ENCODE results near the gene MASP2. TPM values are rescaled to one million over a fixed set of nuclear protein-coding genes. Genes with fewer than 3 reads are reported as not detected.
A peak's percentile ranks its signal among the peaks of the same experiment; 100 is the strongest.
"Not testable (repeated sequence)": the region's sequence is repeated elsewhere in the genome, so short reads cannot be mapped to it uniquely, and the experiment has no call there.

Gene MASP2
- total RNA-seq, result 0.14 and 0.28 TPM in 2 replicates

DNA sequence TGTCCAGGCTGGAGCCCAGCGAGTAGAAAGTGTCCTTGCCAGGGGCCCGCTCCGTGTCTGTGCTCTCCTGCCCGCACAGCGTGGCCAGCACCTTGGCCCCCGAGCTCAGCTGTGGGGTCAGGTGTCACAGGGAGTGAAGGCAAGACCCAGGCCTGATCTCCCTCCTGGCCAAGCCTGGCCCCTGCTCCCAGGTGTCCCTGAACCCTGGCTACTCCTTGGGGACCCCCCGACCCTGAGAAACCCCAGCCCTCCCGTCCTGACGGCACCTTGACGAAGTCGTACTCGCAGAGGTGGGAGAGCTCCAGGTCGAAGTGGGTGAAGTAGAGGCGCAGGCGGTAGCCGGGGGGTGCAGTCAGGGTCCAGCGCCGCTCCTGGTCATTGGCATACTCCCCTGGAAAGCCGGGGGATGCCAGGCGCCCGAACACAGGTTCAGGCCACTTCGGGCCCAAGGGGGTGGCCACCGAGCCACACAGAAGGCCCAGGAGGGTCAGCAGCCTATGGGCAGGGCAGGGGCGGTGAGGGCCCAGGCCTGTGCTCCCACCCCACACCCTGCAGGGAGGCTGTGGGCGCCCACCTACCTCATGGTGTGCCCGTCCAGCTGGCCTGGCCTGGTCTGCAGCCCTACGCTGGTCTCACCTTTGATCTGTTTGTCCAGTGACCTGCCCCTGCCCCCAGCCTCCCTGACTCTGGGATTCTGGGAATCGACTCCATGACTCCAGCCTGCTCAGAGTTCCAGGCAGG, at the start of gene MASP2:
Gene MASP2 (minus strand): TSS at position 615 of the 741 bp plus-strand sequence. CDS start 32 bp downstream, at position 583.
- Mint-ChIP-seq H3K4me3 (no peak within 1 kb of the TSS), H3K27me3 (no peaks in the 10 kb centered on the region), H3K27ac (no peak within 1 kb of the TSS), H3K4me1 (no peaks in the 10 kb centered on the region), H3K36me3 (ENCODE audit: low read depth) (no peaks in the 10 kb centered on the region), H3K9me3 (no peaks in the 10 kb centered on the region)
- intact Hi-C loops (cut with micrococcal nuclease), result no loop called here
- DNase-seq, result no peak

GRCh38 chr1:11083784-11084183, 36.7 kb upstream of the MASP2 start:
- H3K4me3 Mint-ChIP-seq; H3K4me1 Mint-ChIP-seq; H3K9me3 Mint-ChIP-seq; H3K27me3 Mint-ChIP-seq; DNase-seq; H3K27ac Mint-ChIP-seq; intact Hi-C loops (cut with micrococcal nuclease): not testable (repeated sequence)
- H3K36me3 Mint-ChIP-seq (ENCODE audit: low read depth), result peaks cover 56% of the 10 kb centered on the region

DNA sequence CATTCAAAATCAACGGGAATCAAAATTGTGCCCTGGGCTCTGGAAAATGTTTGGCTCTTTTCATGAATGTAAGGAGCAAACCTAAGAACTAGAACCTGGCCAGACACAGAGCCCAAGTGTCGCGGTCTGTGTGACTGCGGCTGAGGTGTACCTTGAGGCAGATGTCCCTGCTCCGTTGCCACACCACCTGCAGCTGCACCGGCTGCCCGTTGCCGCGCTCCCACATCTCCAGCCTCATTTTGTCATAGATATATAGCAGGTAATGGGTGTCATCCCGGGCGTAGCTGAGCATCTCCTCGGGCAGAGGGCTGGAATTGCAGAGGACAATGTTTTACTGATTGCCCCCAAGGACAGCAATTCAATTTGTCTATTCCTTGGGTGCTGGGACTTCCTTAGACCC, 33.9 kb upstream of the MASP2 start:
- Mint-ChIP-seq H3K4me1 (no peaks in the 10 kb centered on the region), H3K27ac (no peak overlapping the region), H3K4me3 (no peak overlapping the region), H3K36me3 (ENCODE audit: low read depth) (peaks cover 54% of the 10 kb centered on the region), H3K9me3 (no peaks in the 10 kb centered on the region), H3K27me3 (no peaks in the 10 kb centered on the region)
- intact Hi-C loops (cut with micrococcal nuclease), result no loop called here
- no peak for DNase-seq

DNA sequence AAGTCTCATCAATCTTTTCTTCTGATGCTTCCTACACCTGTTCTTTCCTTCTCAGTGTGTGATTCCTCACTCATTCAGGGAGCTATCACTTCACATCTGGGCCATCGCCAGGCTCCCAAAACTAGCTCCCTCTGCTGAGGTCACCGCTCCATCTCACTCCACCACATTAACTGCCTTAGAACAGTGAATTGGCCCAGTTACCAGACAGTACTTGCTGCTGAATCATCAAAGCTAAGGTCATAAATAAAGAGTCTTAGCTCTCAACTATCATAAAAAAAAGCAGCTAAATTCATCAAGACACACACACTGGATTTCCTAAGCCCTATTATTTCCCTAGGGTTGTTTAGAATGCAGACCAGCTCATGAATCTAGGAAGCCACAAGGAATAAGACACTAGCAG, 31.6 kb upstream of the MASP2 start:
- intact Hi-C loops (cut with micrococcal nuclease), result no loop called here
- DNase-seq, result no peak
- peaks cover 55% of the 10 kb centered on the region for H3K36me3 Mint-ChIP-seq (ENCODE audit: low read depth)
- H3K27me3 Mint-ChIP-seq, result no peaks in the 10 kb centered on the region
- no peak overlapping the region for H3K4me3 Mint-ChIP-seq
- no peaks in the 10 kb centered on the region for H3K9me3 Mint-ChIP-seq
- H3K27ac Mint-ChIP-seq, result no peak overlapping the region
- H3K4me1 Mint-ChIP-seq, result no peaks in the 10 kb centered on the region

DNA sequence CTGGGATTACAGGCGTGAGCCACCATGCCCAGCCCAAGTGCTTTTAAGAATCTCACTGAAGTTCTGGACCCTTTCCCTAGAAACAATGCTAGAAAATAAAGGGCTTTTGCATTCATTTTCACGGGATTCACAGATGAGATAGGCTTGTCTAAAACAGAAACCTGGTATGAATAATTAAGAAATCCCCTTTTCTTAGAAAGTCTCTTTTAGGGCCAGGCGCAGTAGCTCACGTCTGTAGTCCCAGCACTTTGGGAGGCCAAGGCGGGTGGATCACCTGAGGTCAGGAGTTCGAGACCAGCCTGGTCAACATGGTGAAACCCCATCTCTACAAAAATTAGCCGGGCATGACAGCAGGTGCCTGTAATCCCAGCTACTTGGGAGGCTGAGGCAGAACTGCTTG, 26.4 kb upstream of the MASP2 start:
- H3K4me1 Mint-ChIP-seq; H3K9me3 Mint-ChIP-seq; H3K27ac Mint-ChIP-seq; intact Hi-C loops (cut with micrococcal nuclease); H3K27me3 Mint-ChIP-seq; H3K4me3 Mint-ChIP-seq; DNase-seq: not testable (repeated sequence)
- H3K36me3 Mint-ChIP-seq (ENCODE audit: low read depth), result peaks cover 60% of the 10 kb centered on the region

- Mint-ChIP-seq H3K27me3 (no peaks in the 10 kb centered on the region), H3K4me3 (no peak overlapping the region), H3K36me3 (ENCODE audit: low read depth) (peaks cover 59% of the 10 kb centered on the region), H3K27ac (peak overlapping the region; percentile 36), H3K9me3 (no peaks in the 10 kb centered on the region), H3K4me1 (peaks cover 3% of the 10 kb centered on the region)
- no peak for DNase-seq
- intact Hi-C loops (cut with micrococcal nuclease), result no loop called here
Observed at GRCh38 chr1:11072216-11072917, 25.3 kb upstream of the MASP2 start.

DNA sequence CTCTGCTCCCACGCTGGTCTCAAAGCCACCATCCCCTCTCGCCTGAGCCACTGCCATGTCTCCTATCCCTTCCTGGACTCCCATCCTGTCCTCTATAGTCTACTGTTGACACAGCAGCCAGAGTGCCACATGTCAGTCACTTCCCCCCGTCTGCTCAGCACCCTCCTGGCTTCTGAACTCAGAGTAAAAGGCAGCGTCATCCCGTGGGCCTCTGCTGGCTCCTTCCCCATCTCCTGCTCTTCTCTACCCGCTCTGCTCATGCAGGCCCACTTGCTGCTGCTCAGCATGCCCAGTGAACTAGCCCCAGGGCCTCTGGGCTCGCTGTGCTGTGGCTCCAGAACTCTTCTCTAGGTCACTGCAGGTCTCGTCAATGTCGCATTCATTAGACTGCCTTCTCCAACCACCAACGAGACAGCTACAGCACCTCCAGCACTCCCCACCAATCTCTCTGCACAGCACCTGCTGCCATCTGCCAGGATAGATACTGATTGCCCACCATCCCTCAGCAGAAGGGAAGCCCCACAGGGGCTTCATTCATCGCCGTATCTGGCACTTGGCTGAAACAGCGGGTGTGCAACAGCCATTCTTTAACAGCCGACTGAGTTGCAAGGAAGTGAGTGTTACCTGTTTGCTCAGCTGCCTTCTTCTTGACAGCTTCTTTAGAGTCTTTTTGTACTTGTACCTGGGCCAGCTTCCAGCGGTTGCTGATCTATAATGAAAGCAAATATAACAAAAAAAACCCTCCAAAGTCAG, 24.6 kb upstream of the MASP2 start:
- Mint-ChIP-seq H3K9me3 (no peaks in the 10 kb centered on the region), H3K27ac (no peak overlapping the region), H3K36me3 (ENCODE audit: low read depth) (peaks cover 58% of the 10 kb centered on the region), H3K27me3 (no peaks in the 10 kb centered on the region), H3K4me3 (no peak overlapping the region), H3K4me1 (peaks cover 3% of the 10 kb centered on the region)
- DNase-seq, result no peak
- intact Hi-C loops (cut with micrococcal nuclease), result no loop called here

GRCh38 chr1:11070876-11071275, 23.8 kb upstream of the MASP2 start:
- H3K9me3 Mint-ChIP-seq, result no peaks in the 10 kb centered on the region
- H3K4me3 Mint-ChIP-seq, result no peak overlapping the region
- DNase-seq, result no peak
- H3K36me3 Mint-ChIP-seq (ENCODE audit: low read depth), result peaks cover 56% of the 10 kb centered on the region
- H3K27me3 Mint-ChIP-seq, result no peaks in the 10 kb centered on the region
- H3K27ac Mint-ChIP-seq, result no peak overlapping the region
- intact Hi-C loops (cut with micrococcal nuclease), result no loop called here
- H3K4me1 Mint-ChIP-seq, result peaks cover 3% of the 10 kb centered on the region

GRCh38 chr1:11068600-11069473, 21.8 kb upstream of the MASP2 start:
- Mint-ChIP-seq H3K4me1 (peaks cover 3% of the 10 kb centered on the region), H3K4me3 (no peak overlapping the region), H3K27ac (no peak overlapping the region), H3K27me3 (no peaks in the 10 kb centered on the region), H3K36me3 (ENCODE audit: low read depth) (peaks cover 59% of the 10 kb centered on the region), H3K9me3 (no peaks in the 10 kb centered on the region)
- DNase-seq, result no peak
- intact Hi-C loops (cut with micrococcal nuclease), result no loop called here

DNA sequence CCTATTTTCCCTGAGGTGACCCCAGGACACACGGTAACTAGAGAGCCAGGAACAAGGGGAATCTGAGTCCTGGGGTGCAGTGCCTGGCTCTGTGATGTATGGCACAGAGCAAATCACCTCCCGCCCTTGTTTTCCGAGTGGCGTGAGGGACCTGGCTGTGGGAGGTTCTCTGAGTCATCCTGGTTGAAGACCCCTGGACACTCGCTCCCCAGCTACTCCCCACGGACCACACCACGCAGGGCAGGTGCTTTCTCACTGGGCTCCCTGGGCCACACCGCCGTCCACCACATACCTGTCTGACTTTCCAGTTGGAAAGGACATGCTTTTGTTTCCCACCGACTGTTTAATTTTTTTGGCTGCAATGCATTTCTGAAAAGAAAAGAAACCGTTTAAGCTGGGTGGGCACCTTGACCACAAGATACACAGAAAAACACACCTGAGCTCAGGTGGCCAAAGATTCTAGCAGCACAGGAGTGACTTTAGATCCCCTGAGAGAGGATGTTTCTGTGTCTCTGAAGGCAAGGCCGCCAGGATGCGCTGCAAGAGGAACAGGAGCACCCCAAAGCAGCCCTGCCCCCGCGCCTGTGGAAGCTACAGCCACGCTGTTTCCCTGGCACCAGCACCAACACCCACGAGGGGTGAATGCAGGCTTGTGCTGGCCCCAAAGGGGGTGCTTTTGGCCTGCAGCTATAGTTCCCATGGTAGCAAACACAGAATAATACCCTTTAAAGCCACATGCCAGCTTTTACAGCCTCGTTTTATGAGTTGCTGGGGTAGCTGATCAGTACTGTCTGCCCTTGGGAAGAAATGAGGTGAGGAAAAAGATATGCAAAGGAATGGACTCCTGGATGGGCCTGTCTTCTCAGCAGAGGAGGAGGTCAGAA, 20.9 kb upstream of the MASP2 start:
- Mint-ChIP-seq H3K9me3 (no peaks in the 10 kb centered on the region), H3K27me3 (no peaks in the 10 kb centered on the region), H3K4me1 (peaks cover 10% of the 10 kb centered on the region), H3K27ac (no peak overlapping the region), H3K36me3 (ENCODE audit: low read depth) (peaks cover 61% of the 10 kb centered on the region), H3K4me3 (no peak overlapping the region)
- intact Hi-C loops (cut with micrococcal nuclease), result no loop called here
- DNase-seq, result no peak

DNA sequence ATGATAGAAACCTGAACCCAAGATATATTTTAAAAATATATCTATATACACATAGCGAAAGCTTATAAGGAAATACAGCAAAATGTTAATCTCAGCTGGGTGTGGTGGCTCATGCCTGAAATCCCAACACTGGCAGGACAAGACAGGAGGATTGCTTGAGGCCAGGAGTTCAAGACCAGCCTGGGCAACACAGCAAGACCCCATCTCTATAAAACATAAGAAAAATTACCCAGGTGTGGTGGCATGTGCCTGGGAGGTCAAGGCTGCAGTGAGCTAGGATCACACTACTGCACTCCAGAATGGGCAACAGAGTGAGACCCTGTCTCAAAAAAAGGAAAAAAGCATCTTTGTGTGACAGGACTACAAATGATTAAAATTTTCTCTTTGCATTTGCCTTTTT, 18.8 kb upstream of the MASP2 start:
- Mint-ChIP-seq H3K4me3 (no peak overlapping the region), H3K36me3 (ENCODE audit: low read depth) (peaks cover 55% of the 10 kb centered on the region), H3K4me1 (peaks cover 25% of the 10 kb centered on the region), H3K27me3 (no peaks in the 10 kb centered on the region), H3K9me3 (no peaks in the 10 kb centered on the region), H3K27ac (no peak overlapping the region)
- intact Hi-C loops (cut with micrococcal nuclease), result no loop called here
- no peak for DNase-seq

DNA sequence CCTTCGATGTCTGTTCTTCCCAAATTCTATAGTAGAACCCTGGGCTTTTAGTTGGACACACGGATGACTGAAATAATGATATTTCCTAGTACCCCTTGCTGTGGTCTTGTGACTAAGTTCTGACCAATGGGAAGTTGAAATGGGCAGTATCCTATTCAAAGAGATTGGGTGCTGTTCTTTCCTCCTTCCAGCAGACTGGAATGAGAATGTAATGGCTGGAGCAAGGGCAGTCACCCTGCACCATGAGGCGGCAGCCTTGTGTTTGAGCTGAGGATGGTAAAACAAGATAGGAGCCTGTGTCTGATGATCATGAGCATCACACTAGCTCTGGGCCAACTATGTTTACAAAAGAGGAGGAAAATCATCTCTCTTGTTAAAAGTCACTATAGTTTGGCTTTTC, 17.9 kb upstream of the MASP2 start:
- Mint-ChIP-seq H3K9me3 (no peaks in the 10 kb centered on the region), H3K27me3 (no peaks in the 10 kb centered on the region), H3K36me3 (ENCODE audit: low read depth) (peaks cover 57% of the 10 kb centered on the region), H3K4me1 (peaks cover 29% of the 10 kb centered on the region), H3K27ac (no peak overlapping the region), H3K4me3 (no peak overlapping the region)
- DNase-seq, result no peak
- intact Hi-C loops (cut with micrococcal nuclease), result loop anchor here (5.0 kb wide), 1 partner anchor 197 kb away; the partner anchor contains the start of gene MTOR

Measured in activated CD4-positive, alpha-beta T cell treated with anti-CD3 and anti-CD28 coated beads, Interleukin-2, amount 10 ng/mL, durations not matched to agents 24 days and 14 days (primary cell).